AG04450 (cell line): Measurements from ENCODE around the gene EP400. TPM values are rescaled to one million over a fixed set of nuclear protein-coding genes. Genes with fewer than 3 reads are reported as not detected.

Experiments used
- CTCF ChIA-PET: fragments of 300-600, 350-600 bp; formaldehyde crosslinking; extraction: SDS; loops from one replicate; lab custom pipeline; 2022; ENCODE audit warnings: antibody characterized with exemption, inconsistent platforms; lab: Charles Lee
- POLR2A ChIA-PET: fragments of 350-600 bp; formaldehyde crosslinking; extraction: SDS; loops from one replicate; lab custom pipeline; 2021; ENCODE audit warnings: antibody characterized with exemption, inconsistent platforms; lab: Yijun Ruan, JAX
- DNase-seq: peaks from one replicate; pipeline ENCODE4 v3.0.0-alpha.2; 2011; ENCODE audit warnings: low read depth, low spot score
- H3K27ac ChIP-seq: one replicate; pipeline ENCODE4 v1.5.1; 2012; ENCODE audit warnings: low read depth, low read length, control low read depth
- H3K27me3 ChIP-seq: one replicate; pipeline ENCODE4 v1.6.0; 2012; ENCODE audit warnings: low read length; ENCODE audit not compliant: control insufficient read depth, insufficient read depth
- H3K4me3 ChIP-seq: 2 replicates; pipeline ENCODE4 v1.5.1; 2011; ENCODE audit warnings: mild to moderate bottlenecking, low read depth, low read length, control low read depth
- H3K9me3 ChIP-seq: 2 replicates; pipeline ENCODE4 v1.5.1; 2012; ENCODE audit warnings: low read length; ENCODE audit not compliant: control insufficient read depth, insufficient read depth
- polyA plus RNA-seq: library from polyadenylated mRNA; depleted of rRNA; stranded (reverse); fragments of >200 nt; gene quantifications from 2 replicates; pipeline ENCODE4 v1.2.3, GENCODE V29; 2011
- TF ChIP-seq, protein P1 (sequence below): IDR thresholded peaks from 2 replicates; pipeline ENCODE4 v1.5.1; 2011; ENCODE audit warnings: low read depth, low read length, control low read depth, inconsistent platforms

EP400 gene
- polyA plus RNA-seq, 1 experiment, result 5.4 TPM

DNA sequence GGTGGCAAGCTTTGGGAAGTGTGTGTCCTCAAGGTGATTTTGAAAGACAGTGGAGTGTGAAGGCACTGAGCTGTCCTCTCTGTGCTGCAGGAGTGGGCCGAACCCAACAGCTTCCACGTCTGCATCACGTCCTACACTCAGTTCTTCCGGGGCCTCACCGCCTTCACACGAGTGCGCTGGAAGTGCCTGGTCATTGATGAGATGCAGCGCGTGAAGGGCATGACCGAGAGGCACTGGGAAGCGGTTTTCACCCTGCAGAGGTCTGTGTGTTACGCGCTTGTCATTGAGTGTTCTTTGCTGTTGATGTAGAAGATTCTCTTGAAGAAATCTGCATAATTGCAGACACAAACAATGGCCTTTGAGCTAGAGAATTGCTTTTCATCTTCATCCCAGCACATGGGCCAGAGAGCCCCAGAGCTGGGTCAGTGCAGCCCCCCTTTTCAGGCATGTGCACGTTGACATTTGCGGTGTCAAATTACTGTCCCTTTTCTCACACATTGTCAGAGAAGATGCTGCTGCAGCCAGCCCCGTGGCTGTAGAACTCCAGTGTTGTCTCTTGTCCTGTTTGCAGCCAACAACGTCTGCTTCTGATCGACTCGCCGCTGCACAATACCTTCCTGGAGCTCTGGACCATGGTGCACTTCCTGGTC lies 63.3 kb downstream of the EP400 start:
- H3K27ac ChIP-seq, result no peak overlapping the region
- no peaks in the 10 kb centered on the region for H3K9me3 ChIP-seq
- TF ChIP-seq, protein P1, sequence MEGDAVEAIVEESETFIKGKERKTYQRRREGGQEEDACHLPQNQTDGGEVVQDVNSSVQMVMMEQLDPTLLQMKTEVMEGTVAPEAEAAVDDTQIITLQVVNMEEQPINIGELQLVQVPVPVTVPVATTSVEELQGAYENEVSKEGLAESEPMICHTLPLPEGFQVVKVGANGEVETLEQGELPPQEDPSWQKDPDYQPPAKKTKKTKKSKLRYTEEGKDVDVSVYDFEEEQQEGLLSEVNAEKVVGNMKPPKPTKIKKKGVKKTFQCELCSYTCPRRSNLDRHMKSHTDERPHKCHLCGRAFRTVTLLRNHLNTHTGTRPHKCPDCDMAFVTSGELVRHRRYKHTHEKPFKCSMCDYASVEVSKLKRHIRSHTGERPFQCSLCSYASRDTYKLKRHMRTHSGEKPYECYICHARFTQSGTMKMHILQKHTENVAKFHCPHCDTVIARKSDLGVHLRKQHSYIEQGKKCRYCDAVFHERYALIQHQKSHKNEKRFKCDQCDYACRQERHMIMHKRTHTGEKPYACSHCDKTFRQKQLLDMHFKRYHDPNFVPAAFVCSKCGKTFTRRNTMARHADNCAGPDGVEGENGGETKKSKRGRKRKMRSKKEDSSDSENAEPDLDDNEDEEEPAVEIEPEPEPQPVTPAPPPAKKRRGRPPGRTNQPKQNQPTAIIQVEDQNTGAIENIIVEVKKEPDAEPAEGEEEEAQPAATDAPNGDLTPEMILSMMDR, result no peak
- POLR2A ChIA-PET, result no interaction called here
- DNase-seq, result no peak
- no peaks in the 10 kb centered on the region for H3K27me3 ChIP-seq
- CTCF ChIA-PET, result interaction anchor here (0.9 kb wide), 1 partner anchor 163 kb away, joined by 3 read pairs; no protein-coding TSS in a partner anchor
- H3K4me3 ChIP-seq, result no peak overlapping the region

DNA sequence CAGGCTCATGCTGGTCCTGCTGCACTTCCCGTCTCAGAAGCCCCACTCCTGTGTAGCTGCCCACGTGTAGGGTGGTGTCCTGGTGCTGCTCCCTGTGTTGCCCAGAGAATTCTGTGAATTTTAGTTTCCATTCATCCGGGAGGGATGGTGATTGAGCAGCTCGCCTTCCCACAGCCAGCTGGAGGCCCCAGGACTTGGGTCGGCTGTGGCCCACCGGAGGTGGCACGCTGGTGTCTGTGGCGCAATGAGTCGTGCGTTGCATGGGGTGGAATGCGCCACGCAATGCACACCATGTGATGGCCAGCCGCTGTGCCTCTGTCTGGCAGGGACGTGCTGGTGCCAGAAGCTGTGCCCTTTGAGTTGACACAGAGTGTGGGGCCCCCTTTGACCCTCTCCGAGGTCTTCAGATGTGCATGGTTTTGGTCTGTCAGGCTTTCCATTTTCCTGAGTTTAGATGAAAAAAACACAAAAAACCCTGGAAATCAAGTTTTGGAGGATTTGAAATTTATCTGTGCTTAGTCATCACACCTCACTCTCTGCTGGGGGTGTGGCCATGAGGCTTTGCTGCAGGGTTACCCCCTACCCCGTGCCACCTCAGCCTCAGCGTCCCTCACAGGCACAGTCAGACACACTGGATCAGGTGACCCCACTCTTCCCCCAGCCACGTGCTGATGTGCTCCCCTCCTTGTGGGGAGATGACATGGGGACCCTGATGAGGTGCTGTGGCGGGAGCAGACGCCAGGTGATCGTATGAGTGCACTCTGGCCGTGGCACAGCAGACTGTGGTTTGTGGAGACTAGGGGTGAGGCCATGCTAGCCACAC lies 64.6 kb downstream of the EP400 start:
- H3K27ac ChIP-seq, result no peak overlapping the region
- H3K4me3 ChIP-seq, result no peak overlapping the region
- TF ChIP-seq, protein P1, result no peak
- no peak for DNase-seq
- H3K27me3 ChIP-seq, result no peaks in the 10 kb centered on the region
- ChIA-PET CTCF (no interaction called here), POLR2A (no interaction called here)
- H3K9me3 ChIP-seq, result no peaks in the 10 kb centered on the region

DNA sequence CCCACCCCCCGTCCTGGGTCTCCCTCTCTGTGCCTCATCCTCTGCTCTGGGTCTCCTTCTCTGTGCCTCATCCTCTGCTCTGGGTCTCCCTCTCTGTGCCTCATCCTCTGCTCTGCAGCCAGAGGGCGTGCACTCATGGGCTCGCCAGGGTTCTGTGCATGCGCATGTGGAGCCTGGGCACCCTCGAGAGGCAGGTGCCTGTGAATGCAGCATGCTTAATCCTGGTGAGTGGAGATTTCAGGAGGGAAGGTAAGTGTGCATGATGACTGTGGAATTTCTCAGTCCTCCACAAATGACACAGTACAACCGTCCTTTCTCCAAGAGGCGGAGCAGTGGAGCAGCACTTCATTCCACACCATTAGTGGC lies 65.2 kb downstream of the EP400 start:
- H3K27me3 ChIP-seq, result no peaks in the 10 kb centered on the region
- H3K4me3 ChIP-seq, result no peak overlapping the region
- no peak for DNase-seq
- ChIA-PET CTCF (no interaction called here), POLR2A (no interaction called here)
- TF ChIP-seq, protein P1, result no peak
- no peaks in the 10 kb centered on the region for H3K9me3 ChIP-seq
- no peak overlapping the region for H3K27ac ChIP-seq

DNA sequence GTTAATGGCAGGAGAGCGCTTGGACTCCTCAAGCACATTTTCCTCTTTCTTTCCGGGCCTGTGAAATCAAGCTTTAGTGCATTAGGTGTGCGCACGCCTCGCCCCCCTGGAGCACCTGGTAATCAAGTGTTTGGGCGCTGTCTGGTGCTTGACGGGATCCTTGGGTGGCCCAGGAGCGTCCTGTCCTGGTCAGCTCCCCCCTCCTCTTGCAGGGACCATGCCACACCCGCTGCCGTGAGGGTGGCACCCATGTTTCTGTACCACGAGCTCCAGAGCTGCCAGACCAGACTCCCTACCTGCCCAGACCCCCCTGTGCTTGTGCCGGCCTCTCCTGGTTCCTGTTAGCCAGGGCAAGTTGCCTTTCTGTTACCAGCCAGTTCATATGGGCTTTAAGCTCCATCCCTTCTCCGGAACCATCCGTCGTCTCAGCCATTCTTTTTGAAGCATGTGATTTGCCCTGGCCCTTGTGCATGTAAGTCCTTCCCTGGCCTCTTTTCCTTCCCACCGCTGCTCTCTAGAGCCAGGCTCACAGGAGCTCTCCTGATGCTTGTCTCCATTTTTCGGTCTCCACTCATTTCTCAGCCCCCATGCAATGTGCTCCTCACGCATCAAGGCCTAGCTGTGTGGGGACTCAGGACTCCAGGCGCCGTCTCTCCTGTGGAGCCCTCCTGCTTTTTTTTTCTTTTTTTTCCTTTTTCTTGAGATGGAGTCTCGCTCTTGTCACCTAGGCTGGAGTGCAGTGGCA lies 66.1 kb downstream of the EP400 start:
- ChIA-PET POLR2A (no interaction called here), CTCF (no interaction called here)
- Histone ChIP-seq H3K9me3 (no peaks in the 10 kb centered on the region), H3K27me3 (no peaks in the 10 kb centered on the region), H3K27ac (no peak overlapping the region), H3K4me3 (no peak overlapping the region)
- no peak for DNase-seq
- TF ChIP-seq, protein P1, result no peak
